Loucy (cell line): ENCODE data around the gene ZDHHC7.
A peak's percentile ranks its signal among the peaks of the same experiment; 100 is the strongest.

Experiments
- H2AFZ ChIP-seq: fragments of 200-600 bp; sonication (generic); 2 replicates; pipeline ENCODE4 v1.6.0; 2016; ENCODE audit warnings: antibody characterized with exemption, mild to moderate bottlenecking, low read length, moderate library complexity
- H3F3A ChIP-seq: fragments of 200-600 bp; 2 replicates; pipeline ENCODE4 v1.6.0; 2016; ENCODE audit warnings: antibody characterized with exemption, low read depth, mild to moderate bottlenecking
- H3K27me3 ChIP-seq: fragments of 200-600 bp; sonication (generic); 2 replicates; pipeline ENCODE4 v1.6.1; 2014; ENCODE audit warnings: low read length, mild to moderate bottlenecking; ENCODE audit not compliant: insufficient read depth, poor library complexity, severe bottlenecking
- H3K36me3 ChIP-seq: fragments of 200-600 bp; sonication (generic); 2 replicates; pipeline ENCODE4 v1.6.1; 2016; ENCODE audit warnings: low read length; ENCODE audit not compliant: insufficient read depth
- H3K4me1 ChIP-seq: fragments of 200-600 bp; sonication (generic); 2 replicates; pipeline ENCODE4 v1.5.1; 2014; ENCODE audit warnings: low read length, mild to moderate bottlenecking; ENCODE audit not compliant: insufficient read depth, poor library complexity, severe bottlenecking
- H3K4me2 ChIP-seq: fragments of 200-600 bp; sonication (generic); 2 replicates; pipeline ENCODE4 v1.6.0; 2014; ENCODE audit warnings: antibody characterized with exemption, low read length, low read depth, mild to moderate bottlenecking; ENCODE audit not compliant: poor library complexity, severe bottlenecking
- H3K4me3 ChIP-seq: fragments of 200-600 bp; sonication (generic); 2 replicates; pipeline ENCODE4 v1.5.1; 2014; ENCODE audit warnings: low read length, mild to moderate bottlenecking, mixed read lengths; ENCODE audit not compliant: poor library complexity, severe bottlenecking
- H3K79me2 ChIP-seq: fragments of 200-600 bp; sonication (generic); 2 replicates; pipeline ENCODE4 v1.6.1; 2014; ENCODE audit warnings: low read length; ENCODE audit not compliant: insufficient read depth
- H3K9ac ChIP-seq: fragments of 200-600 bp; sonication (generic); 2 replicates; pipeline ENCODE4 v1.6.0; 2014; ENCODE audit warnings: mild to moderate bottlenecking, low read depth, low read length, moderate library complexity; ENCODE audit not compliant: poor library complexity, severe bottlenecking
- H3K9me2 ChIP-seq: fragments of 200-600 bp; sonication (generic); replicated peaks from 2 replicates; pipeline ENCODE4 v1.6.1; 2016; ENCODE audit warnings: low read depth, low read length, mixed read lengths
- H3K9me3 ChIP-seq: fragments of 200-600 bp; sonication (generic); 2 replicates; pipeline ENCODE4 v1.6.1; 2014; ENCODE audit warnings: mild to moderate bottlenecking, antibody characterized with exemption, low read length, low read depth; ENCODE audit not compliant: insufficient read depth
- H4K20me1 ChIP-seq: fragments of 200-600 bp; sonication (generic); 2 replicates; pipeline ENCODE4 v1.6.0; 2014; ENCODE audit warnings: antibody characterized with exemption, low read length, mild to moderate bottlenecking; ENCODE audit not compliant: insufficient read depth, poor library complexity, severe bottlenecking
- EZH2phosphoT487 ChIP-seq: fragments of 200-600 bp; IDR thresholded peaks from 2 replicates; pipeline ENCODE4 v1.6.1; 2018; ENCODE audit warnings: antibody characterized with exemption, mild to moderate bottlenecking, moderate library complexity, borderline replicate concordance
- TF ChIP-seq, protein P1 (sequence below): fragments of 200-600 bp; sonication (generic); conservative IDR thresholded peaks from 2 replicates; pipeline ENCODE4 v1.5.1; 2014; ENCODE audit warnings: mild to moderate bottlenecking, antibody characterized with exemption, low read length

Gene ZDHHC7

GRCh38 chr16:85057212-85057889, 46.0 kb upstream of the ZDHHC7 start:
- Histone ChIP-seq H3K9me3 (no peaks in the 10 kb centered on the region), H3K4me1 (peaks cover 28% of the 10 kb centered on the region), H3K9me2 (no peaks in the 10 kb centered on the region), H3K36me3 (no peaks in the 10 kb centered on the region), H3F3A (peaks cover 3% of the 10 kb centered on the region; the same call in 1 of the 2 replicates), H4K20me1 (no peaks in the 10 kb centered on the region), H3K4me2 (no peak overlapping the region), H2AFZ (no peak overlapping the region), H3K79me2 (no peaks in the 10 kb centered on the region), H3K27me3 (no peaks in the 10 kb centered on the region), H3K9ac (no peak overlapping the region), H3K4me3 (no peak overlapping the region)
- TF ChIP-seq EZH2phosphoT487: no peak
- TF ChIP-seq, protein P1, sequence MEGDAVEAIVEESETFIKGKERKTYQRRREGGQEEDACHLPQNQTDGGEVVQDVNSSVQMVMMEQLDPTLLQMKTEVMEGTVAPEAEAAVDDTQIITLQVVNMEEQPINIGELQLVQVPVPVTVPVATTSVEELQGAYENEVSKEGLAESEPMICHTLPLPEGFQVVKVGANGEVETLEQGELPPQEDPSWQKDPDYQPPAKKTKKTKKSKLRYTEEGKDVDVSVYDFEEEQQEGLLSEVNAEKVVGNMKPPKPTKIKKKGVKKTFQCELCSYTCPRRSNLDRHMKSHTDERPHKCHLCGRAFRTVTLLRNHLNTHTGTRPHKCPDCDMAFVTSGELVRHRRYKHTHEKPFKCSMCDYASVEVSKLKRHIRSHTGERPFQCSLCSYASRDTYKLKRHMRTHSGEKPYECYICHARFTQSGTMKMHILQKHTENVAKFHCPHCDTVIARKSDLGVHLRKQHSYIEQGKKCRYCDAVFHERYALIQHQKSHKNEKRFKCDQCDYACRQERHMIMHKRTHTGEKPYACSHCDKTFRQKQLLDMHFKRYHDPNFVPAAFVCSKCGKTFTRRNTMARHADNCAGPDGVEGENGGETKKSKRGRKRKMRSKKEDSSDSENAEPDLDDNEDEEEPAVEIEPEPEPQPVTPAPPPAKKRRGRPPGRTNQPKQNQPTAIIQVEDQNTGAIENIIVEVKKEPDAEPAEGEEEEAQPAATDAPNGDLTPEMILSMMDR: peak; percentile 55

GRCh38 chr16:85056211-85056748, 44.9 kb upstream of the ZDHHC7 start:
- H3K79me2 ChIP-seq: no peaks in the 10 kb centered on the region
- no peaks in the 10 kb centered on the region for H3K9me3 ChIP-seq
- H3K4me1 ChIP-seq: peaks cover 28% of the 10 kb centered on the region
- H3K4me2 ChIP-seq: peak overlapping the region; percentile 85
- H4K20me1 ChIP-seq: no peaks in the 10 kb centered on the region
- H3K9ac ChIP-seq: peak overlapping the region; percentile 61
- no peak for TF ChIP-seq EZH2phosphoT487
- TF ChIP-seq, protein P1: peak; percentile 35
- H3K36me3 ChIP-seq: no peaks in the 10 kb centered on the region
- no peaks in the 10 kb centered on the region for H3K9me2 ChIP-seq
- peak overlapping the region; percentile 82 for H2AFZ ChIP-seq
- H3K27me3 ChIP-seq: no peaks in the 10 kb centered on the region
- peak overlapping the region; percentile 66 for H3K4me3 ChIP-seq
- H3F3A ChIP-seq: peaks cover 3% of the 10 kb centered on the region; the same call in 1 of the 2 replicates

DNA sequence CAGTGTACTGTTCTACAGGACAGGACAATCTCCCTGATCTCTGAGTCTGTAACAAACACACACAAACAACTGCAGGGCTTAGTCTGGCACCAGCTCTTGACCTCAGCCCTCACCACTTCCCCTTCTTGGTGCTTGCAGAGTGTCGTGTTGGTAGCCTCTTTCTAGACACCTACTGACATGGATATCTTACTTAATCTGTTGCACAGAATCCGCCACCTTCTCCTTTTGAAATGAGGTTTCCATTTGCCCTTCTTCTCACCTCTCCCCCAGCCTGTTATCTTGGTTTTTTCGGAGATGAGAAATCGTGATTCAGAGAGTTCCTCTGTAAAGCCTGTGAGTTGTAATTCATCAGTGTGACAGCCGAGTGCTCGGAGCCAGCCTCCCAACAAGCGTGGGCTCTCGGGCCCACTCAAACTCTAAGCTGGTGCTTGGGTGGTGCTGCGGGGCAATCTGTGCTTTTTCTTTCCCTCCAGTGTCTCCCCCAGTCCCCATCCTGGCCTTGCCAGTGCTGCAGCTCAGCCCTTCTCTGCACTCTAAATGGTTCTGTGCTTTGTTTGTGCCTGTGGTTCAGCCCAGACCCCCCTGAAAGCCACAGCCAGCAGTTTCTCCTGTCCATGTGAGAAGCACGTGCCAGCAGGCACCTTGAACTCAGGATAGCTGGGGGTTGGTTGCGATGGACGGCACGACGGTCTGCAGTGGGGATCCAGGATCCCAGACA, 44.3 kb upstream of the ZDHHC7 start:
- no peaks in the 10 kb centered on the region for H3K36me3 ChIP-seq
- peak overlapping the region; percentile 82 for H2AFZ ChIP-seq
- H3K79me2 ChIP-seq: no peaks in the 10 kb centered on the region
- H3K9me2 ChIP-seq: no peaks in the 10 kb centered on the region
- H3K27me3 ChIP-seq: no peaks in the 10 kb centered on the region
- peak overlapping the region; percentile 66 for H3K4me3 ChIP-seq
- no peaks in the 10 kb centered on the region for H3K9me3 ChIP-seq
- H4K20me1 ChIP-seq: no peaks in the 10 kb centered on the region
- H3K4me1 ChIP-seq: peaks cover 28% of the 10 kb centered on the region
- peaks cover 3% of the 10 kb centered on the region; the same call in 1 of the 2 replicates for H3F3A ChIP-seq
- H3K9ac ChIP-seq: peak overlapping the region; percentile 61
- TF ChIP-seq, protein P1: no peak
- peak overlapping the region; percentile 85 for H3K4me2 ChIP-seq
